Non-pigmented ciliary epithelial cell (primary cell): ENCODE results near the gene NUDCD2.

ENCODE experiments used
- DNase-seq: peaks from one replicate; pipeline ENCODE4 v3.0.0-alpha.2; 2010; ENCODE audit warnings: low read depth

The NUDCD2 gene

GRCh38 chr5:163459819-163460561 lies at the start of gene NUDCD2:
Gene NUDCD2, minus strand, starts transcription at chr5:163460102. Its CDS starts 52 bp downstream, at chr5:163460050.
- peak; percentile 98 for DNase-seq

GRCh38 chr5:163509291-163509951 lies 49.5 kb upstream of the NUDCD2 start:
- DNase-seq = no peak

- no peak for DNase-seq
Observed at GRCh38 chr5:163508753-163509152, 48.9 kb upstream of the NUDCD2 start.

GRCh38 chr5:163506726-163507125 lies 46.8 kb upstream of the NUDCD2 start:
- DNase-seq = no peak

- DNase-seq = no peak
Observed at GRCh38 chr5:163506095-163506457, 46.2 kb upstream of the NUDCD2 start.

- DNase-seq = peak; percentile 65
Observed at GRCh38 chr5:163505368-163506094, 45.6 kb upstream of the NUDCD2 start, which contains the start of gene MAT2B. Gene MAT2B, plus strand, starts transcription at chr5:163505619. Its CDS starts 68 bp downstream, at chr5:163505687.

- DNase-seq = no peak
Observed at GRCh38 chr5:163505049-163505367, 45.1 kb upstream of the NUDCD2 start.

GRCh38 chr5:163504079-163504931 lies 44.4 kb upstream of the NUDCD2 start:
- DNase-seq = no peak

GRCh38 chr5:163503106-163504078 lies 43.5 kb upstream of the NUDCD2 start:
- DNase-seq = no peak

GRCh38 chr5:163502521-163502920 lies 42.6 kb upstream of the NUDCD2 start:
- DNase-seq = no peak

GRCh38 chr5:163498886-163499285 lies 39.0 kb upstream of the NUDCD2 start:
- DNase-seq = peak; percentile 60

- DNase-seq = no peak
Observed at GRCh38 chr5:163497315-163497714, 37.4 kb upstream of the NUDCD2 start.

GRCh38 chr5:163496286-163496685 lies 36.4 kb upstream of the NUDCD2 start:
- DNase-seq = no peak

GRCh38 chr5:163489745-163490075 lies 29.8 kb upstream of the NUDCD2 start:
- DNase-seq = no peak

GRCh38 chr5:163489055-163489744 lies 29.3 kb upstream of the NUDCD2 start:
- DNase-seq = no peak

GRCh38 chr5:163478982-163479271 lies 19.0 kb upstream of the NUDCD2 start:
- no peak for DNase-seq

- no peak for DNase-seq
Observed at GRCh38 chr5:163478126-163478981, 18.5 kb upstream of the NUDCD2 start.

- DNase-seq = no peak
Observed at GRCh38 chr5:163475411-163475810, 15.5 kb upstream of the NUDCD2 start.

GRCh38 chr5:163473635-163474243 lies 13.8 kb upstream of the NUDCD2 start:
- no peak for DNase-seq
